Jurkat, Clone E6-1 (cell line): ENCODE data around the gene AK4.
A peak's percentile ranks its signal among the peaks of the same experiment; 100 is the strongest.
"Not testable (repeated sequence)": the region's sequence is repeated elsewhere in the genome, so short reads cannot be mapped to it uniquely, and the experiment has no call there.

ENCODE experiments used
- DNase-seq: peaks from one replicate; pipeline ENCODE4 v3.0.0-alpha.2; 2011; ENCODE audit warnings: low read depth, low spot score
- H3K4me3 ChIP-seq: 2 replicates; pipeline ENCODE4 v1.5.1; 2011; ENCODE audit warnings: mild to moderate bottlenecking, low read length, control low read depth, moderate library complexity

AK4 gene

DNA sequence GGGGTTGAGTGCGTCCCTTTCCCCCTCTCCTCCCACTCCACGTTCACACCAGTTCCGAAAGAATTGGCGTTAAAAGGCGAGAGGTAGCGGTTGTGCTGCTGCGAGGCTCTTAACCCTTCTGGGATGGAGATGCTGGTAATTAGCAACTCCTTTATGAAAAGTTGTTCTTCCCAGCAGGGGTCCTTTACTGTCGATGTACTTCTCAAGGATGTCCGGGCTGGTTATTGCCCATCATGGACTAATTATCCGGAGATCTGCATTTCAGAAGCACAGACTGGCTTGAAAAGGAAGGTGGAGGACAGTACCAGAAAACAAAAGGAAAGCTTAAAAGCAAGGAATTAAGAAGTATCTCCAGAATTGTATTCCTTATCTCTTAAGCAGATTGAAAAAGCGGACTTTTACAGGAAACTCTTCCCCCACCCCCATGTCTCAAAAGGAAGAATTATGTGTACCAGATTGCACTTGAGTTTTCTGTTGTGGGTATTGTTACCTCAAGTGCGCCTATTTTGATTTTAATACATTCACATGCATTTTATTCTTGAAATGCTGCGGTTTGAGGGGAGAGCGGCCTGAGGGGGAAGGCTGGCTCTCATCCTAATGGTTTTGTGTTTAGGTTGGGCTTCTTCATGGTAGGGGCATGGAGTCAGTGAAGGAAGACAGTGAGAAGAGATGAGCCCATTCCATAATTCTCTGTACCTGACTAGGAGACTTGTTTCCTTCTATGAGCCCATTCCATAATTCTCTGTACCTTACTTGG is 1.5 kb downstream of the AK4 start:
- no peak for DNase-seq
- H3K4me3 ChIP-seq = peak overlapping the region; percentile 53

DNA sequence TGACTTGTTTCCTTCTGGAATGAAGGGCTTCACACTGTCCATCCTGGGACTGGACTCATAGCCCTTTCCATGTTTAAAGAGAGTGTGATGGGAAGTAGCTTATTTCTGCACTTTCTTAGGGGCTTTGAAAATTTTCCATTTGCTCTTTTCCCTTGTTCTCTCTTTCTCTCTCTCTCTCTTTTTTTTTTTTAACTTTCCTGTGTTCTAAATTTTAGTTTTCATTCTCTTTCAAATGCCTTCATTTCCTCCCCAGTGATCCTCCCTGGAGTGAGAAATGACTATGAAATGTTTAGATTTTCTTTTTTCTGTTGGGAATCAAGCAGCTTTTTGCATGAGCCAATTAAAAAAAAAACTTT is 2.1 kb downstream of the AK4 start:
- H3K4me3 ChIP-seq = no peak overlapping the region

DNA sequence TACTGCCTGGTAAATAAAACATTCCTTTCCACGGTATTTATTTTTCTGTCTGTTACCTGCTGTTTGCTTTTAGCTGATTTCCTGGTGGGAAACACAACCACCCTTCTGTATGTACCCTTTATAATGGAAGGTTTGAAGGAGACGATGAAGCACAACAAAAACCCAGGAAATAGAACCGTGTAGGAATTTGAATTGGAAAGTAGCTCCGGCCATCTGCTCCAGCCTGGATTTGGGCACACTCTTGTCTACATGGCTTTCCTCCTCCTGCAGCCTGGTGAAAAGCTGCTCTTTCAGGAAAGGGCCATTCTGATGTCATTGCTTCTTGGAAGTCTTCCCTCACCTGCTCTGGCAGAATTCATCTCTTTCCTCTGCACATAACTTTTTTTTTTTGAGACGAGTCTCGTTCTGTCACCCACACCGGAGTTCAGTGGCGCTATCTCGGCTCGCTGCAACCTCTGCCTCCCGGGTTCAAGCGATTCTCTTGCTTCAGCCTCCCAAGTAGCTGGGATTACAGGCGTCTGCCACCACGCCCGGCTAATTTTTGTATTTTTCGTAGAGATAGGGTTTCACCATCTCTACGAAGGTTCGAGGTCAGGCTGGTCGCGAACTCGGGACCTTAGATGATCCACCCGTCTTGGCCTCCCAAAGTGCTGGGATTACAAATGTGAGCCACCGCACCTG is 2.7 kb downstream of the AK4 start:
- H3K4me3 ChIP-seq = no peak overlapping the region
- DNase-seq = no peak

More for the DNA sequence above, 2.1 kb downstream of the AK4 start:
- DNase-seq = no peak

DNA sequence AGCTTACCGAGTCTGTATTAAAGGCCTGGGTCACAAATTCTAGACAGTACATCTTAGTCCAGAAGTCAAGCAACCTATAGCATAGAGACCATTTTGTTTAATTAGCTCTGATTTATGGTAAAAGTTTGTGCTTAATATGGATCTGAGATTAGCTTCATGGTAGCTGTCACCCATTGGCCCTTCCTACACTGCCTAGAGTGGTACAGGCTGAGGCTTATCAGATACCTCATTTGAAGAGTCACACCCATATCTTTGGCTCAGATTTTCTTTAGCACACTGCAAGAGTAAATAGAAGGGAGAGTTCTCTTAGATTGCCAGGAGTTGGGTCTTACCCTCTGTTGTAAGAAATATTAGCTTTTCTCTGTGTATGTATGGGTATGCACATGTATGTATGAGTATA is 3.6 kb downstream of the AK4 start:
- no peak overlapping the region for H3K4me3 ChIP-seq

DNA sequence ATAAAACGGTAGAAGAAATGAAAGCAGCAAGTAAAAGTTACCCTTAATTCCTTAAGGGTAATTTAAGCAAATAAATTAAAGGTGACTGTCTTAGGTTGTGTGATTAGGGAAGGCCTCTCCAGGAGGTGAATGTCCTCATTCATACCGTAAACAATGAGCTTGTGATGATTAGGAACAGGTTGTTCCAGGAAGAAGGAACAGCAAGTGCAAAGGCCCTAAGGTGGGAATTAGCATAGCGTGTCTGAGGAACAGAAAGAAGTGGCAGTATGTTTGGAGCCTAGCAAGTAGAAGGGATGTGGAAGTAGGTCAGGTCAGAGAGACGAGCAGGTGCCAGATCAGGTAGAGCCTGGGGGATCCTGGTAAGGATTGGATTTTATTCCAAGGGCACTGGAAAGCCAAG is 5.6 kb downstream of the AK4 start:
- no peak overlapping the region for H3K4me3 ChIP-seq
- DNase-seq = no peak

More for the DNA sequence above, 3.6 kb downstream of the AK4 start:
- no peak for DNase-seq

DNA sequence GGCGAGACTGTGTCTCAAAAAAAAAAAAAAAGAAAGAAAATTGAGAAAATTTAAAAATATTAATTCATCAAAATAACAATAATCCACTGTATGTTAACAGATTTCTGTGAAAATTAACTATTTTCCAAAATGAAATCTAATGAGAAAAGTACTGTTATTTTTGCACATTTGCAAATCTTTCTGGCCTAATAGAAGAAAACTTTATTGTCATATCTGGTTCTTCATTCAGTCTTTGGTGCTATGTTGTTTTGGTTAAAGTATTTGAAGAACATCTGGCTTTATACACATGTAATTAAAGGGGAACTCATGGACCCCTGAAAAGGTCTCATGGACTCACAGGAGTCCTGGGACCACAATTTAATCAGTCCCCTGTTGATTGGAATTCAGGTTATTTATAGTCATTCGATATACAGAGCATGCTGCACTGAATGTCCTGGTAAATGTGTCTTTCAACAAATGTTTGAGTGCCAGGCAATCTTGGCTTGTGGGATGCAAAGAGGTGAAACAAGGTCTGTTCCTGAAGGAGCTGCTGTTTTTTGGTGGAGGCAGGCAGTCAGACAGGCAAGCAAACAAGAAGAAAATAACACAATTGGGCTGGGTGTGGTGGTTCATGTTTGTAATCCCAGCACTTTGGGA is 9.0 kb downstream of the AK4 start:
- no peak overlapping the region for H3K4me3 ChIP-seq
- DNase-seq = no peak

DNA sequence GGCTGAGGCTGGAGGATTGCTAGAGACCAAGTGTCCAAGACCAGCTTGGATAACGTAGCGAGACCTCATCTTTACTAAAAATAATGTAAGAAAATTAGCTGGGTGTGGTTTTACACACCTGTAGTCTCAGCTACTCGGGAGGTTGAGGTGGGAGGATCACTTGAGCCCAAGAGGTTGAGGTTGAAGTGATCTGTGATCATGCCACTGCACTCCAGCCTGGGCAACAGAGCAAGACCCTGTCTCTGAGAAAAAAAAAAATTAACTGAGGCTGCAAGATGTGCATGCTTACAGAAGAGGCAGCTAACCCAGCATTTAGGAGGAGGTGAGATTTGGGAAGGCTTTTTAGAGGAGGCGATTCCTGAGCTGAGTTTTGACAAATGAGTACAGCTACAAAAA is 9.5 kb downstream of the AK4 start:
- no peak for DNase-seq
- no peak overlapping the region for H3K4me3 ChIP-seq

DNA sequence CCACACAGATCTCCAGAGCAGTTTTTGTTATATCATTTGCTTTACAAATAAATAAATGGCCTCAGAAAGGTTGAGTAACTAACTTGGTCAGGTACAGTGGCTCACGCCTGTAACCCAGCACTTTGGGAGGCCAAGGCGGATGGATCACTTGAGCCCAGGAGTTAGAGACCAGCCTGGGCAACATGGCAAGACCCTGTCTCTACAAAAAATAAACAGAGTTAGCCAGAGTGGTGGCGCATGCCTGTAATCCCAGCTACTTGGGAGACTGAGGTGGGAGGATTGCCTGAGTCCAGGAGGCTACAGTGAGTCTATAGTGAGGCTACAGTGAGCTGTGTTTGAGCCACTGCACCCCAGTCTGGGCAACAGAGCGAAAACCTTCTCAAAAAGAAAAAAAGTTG is 11.3 kb downstream of the AK4 start:
- not testable (repeated sequence) for DNase-seq, H3K4me3 ChIP-seq

DNA sequence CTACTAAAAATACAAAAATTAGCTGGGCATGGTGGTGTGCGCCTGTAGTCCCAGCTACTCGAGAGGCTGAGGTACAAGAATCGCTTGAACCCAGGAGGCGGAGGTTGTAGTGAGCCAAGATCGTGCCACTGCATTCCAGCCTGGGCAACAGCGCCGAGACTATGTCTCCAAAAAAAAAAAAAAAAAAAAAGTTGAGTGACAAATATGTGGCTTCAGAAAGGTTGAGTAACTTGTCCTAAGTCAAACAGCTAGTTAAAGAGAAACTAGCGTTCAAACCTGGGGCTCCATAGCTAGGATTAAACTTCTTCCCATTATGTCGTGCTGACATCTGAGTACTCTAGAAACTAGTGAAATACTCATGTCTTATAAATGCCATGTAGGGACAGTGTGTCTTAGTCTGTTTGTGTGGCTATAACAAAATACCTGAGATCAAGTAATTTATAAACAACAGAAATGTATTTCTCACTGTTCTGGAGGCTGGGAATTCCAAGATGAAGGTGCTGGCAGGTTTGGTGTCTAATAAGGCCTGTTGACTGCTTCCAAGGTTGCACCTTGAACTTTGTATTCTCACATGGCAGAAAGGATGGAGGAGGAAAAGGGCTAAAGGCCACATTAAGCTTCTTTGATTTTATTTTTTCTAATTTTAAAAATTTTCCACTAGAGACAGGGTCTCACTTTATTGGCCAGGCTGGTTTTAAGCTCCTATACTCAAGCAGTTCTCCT is 12.0 kb downstream of the AK4 start:
- no peak overlapping the region for H3K4me3 ChIP-seq
- no peak for DNase-seq

DNA sequence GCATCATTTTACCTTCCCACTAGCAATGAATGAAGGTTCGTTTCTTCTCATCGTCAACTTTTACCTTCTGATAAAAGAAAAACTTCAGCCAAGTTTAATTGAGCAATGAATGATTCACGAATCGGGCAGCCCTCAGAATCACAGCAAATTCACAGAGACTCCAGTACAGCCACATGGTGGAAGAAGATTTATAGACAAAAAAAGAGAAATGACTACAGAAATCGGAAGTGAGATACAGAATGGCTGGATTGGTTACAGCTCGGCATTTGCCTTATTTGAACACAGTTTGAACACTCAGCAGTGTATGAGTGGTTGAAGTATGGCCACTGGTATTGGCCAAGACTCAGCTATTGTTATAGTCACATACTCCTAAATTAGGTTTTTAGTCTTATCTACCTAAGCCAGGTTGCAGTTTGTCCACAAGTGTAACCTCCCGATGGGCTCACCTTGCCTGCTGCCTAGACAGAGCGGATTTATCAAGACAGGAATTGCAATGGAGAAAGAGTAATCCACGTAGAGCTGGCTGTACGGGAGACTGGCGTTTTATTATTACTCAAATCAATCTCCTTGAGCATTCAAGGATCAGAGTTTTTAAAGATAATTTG is 15.3 kb downstream of the AK4 start:
- no peak for DNase-seq
- no peak overlapping the region for H3K4me3 ChIP-seq

DNA sequence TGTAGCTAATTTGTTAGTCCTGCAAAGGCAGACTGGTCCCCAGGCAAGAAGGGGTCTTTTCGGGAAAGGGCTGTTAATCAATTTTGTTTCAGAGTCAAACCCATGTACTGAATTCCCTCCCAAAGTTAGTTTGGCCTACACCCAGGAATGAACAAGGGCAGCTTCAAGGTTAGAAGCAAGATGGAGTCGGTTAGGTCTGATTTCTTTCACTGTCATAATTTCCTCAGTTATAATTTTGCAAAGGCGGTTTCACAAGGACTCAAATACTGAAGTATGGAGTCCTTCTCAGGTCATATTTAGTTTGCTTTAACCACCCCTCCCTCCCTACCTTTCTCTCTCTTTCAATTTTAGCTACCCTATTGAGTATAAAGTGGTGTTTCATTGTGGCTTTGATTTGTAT is 16.1 kb downstream of the AK4 start:
- not testable (repeated sequence) for DNase-seq, H3K4me3 ChIP-seq

DNA sequence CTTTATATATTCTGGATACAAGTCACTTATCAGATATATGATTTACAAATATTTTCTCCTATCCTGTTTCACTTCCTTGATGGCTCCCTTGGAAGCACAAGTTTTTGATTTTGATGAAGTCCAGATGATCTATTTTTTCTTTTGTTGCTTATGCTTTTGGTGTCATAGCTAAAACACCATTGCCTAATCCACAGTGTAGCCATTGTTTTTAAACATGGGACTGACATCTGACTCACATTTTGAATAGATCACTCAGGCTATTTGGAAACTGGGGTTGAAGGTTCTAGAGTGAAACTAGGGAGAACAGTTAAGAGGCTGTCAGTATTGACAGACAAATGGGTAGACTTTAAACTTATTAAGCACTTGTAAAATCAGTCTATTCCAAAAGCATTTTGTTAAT is 16.6 kb downstream of the AK4 start:
- no peak for DNase-seq
- no peak overlapping the region for H3K4me3 ChIP-seq

DNA sequence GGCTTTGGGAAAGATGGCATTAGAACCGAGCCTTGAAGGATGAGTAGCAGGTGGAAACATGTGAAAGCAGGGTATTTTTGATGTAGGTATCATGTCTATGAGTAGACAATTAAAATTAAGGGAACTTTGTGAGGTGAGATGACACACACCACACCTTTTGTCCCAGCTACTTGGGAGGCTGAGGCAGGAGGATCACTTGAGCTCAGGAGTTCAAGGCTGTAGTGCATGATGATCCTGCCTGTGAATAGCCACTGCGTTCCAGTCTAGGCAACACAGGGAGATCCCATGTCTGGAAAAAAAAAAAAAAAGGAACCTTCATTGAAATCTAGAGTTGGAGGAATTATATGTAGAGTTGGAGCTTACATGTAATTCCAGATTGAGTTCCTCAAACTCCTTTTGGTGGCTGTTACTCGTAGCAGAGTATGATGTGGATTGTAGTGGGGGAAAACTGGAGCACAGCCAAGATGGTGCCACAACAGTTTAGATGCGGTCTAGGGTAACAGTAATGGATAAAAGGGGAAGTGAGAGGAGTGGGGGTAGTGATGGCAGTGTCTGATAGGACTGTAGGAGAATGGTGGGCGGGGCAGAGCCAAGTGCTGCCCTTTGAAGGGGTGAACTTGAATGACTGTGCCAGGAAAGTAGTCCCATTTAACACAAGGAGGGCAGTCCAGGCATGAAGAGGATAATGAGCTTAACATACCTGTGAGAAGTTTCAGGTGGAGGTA is 17.4 kb downstream of the AK4 start:
- DNase-seq = peak; percentile 68
- no peak overlapping the region for H3K4me3 ChIP-seq

DNA sequence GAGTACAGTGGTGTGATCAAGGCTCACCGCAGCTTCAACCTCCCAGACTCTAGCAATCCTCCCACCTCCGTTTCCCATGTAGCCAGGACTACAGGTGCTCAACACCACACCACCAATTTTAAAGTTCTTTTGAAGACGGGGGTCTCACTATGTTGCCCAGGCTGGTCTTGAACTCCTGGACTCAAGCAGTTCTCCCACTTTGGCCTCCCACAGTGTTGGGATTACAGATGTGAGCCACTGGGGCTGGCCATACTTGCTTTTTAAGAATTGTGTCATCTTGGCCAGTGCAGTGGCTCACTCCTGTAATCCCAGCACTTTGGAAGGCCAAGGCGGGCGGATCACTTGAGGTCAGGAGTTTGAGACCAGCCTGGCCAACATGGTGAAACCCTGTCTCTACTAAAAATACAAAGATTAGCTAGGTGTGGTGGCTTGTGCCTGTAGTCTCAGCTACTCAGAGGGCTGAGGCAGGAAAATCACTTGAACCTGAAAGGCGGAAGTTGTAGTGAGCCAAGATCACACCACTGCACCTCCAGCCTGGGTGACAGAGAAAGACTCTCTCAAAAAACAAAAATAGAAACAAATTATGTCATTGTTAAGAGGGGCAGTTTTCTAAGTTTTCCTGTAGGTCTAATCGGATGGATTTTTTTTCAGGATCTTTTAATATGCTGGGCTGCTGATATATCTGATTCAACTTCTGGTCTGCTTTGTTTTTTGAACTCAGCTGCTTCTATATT is 18.7 kb downstream of the AK4 start:
- no peak overlapping the region for H3K4me3 ChIP-seq
- DNase-seq = no peak

DNA sequence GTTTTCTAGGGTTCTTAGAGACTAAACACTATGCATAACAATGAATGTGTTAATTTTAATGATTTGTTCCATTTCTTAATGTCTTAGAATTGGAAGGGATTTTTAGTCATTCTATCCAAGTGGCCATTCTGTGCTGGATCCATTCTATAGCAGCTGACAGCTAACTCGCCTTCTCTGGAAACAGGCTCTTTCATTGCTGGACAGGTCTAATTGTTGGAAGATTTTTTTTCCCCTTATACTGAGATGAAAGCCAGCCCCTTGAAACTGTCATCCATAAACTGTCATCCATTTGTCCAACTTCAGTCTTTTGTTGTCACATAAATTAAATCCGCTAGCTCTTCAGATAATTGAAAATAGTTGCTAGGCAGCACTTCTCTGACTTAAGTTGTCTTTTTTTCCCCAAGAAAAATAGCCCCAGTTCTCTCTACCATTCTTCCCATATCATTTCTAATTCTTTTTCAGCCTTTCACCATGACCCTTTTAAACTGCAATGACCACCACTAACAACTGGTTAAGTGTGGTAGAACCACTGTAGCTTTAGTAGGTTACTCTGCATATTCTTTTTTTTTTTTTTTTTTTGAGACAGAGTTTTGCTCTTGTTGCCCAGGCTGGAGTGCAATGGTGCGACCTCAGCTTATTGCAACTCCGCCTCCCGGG is 19.7 kb downstream of the AK4 start:
- H3K4me3 ChIP-seq = no peak overlapping the region
- no peak for DNase-seq

DNA sequence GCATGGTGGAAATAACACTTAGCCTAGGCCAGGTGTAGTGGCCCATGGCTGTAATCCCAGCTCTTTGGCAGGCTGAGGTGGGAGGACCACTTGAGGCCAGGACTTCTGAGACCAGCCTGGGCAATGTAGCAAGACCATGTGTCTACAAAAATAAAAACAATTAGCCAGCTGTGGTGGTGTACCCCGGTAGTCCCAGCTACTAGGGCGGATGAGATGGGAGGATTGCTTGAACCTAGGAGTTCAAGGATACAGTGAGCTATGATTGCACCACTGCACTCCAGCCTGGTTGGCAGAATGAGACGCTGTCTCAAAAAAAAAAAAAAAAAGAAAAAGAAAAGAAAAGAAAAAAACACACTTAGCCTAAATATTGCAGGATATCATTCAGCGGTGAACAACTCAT is 20.9 kb downstream of the AK4 start:
- no peak overlapping the region for H3K4me3 ChIP-seq
- DNase-seq = no peak

DNA sequence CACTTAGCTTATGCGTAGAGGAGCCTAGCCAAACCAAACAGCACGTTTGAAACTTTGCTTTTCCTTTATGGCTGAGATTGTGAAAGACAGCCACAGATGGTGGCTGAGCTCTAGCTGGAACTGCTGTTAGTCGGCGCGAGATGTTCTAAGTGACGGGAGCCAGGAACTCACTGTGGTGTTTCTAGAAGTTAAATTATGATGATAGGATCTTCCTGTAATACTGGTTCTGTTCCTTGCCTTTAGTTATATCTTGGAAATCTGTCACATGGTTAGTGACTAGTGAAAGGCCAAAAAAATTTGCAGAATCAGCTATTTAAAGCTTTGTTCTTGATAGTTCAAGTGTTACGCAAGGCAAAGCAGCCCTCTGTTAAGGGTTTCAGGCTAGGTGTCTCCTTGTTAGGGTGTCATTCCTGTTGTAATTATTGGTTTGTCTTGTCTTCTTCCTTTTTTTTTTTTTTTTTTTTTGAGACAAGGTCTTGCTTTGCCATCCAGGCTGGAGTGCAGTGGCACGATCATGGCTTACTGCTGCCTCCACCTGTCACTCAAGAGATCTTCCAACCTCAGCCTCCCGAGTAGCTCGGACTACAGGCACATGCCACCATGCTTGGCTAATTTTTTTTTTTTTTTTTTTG is 22.6 kb downstream of the AK4 start:
- DNase-seq = no peak
- H3K4me3 ChIP-seq = no peak overlapping the region
